Measurements from ENCODE around the gene DYNC1LI1.

The DYNC1LI1 gene

GRCh38 chr3:32502946-32503286 lies 67.7 kb downstream of the DYNC1LI1 start:
- DNase-seq (ENCODE audit: low read depth), result no peak
- peak overlapping the region; percentile 83 for H3K4me3 ChIP-seq (ENCODE audit: control insufficient read depth, low read depth, low read length)
- TF ChIP-seq CTCF (conservative IDR thresholded peaks at IDR 0.05; ENCODE audit: control insufficient read depth, insufficient read depth, low read depth, low read length), result no peak

- DNase-seq (ENCODE audit: low read depth), result peak; percentile 72
- TF ChIP-seq CTCF (conservative IDR thresholded peaks at IDR 0.05; ENCODE audit: control insufficient read depth, insufficient read depth, low read depth, low read length), result no peak
- H3K4me3 ChIP-seq (ENCODE audit: control insufficient read depth, low read depth, low read length), result peak within 1 kb of the TSS; percentile 83
Measured at GRCh38 chr3:32502118-32502945, 68.3 kb downstream of the DYNC1LI1 start, which contains the start of gene CMTM6. Gene CMTM6 (minus strand): TSS chr3:32502852. CDS start chr3:32502745, 107 bp downstream.

- no peak for DNase-seq (ENCODE audit: low read depth)
- no peak for TF ChIP-seq CTCF (conservative IDR thresholded peaks at IDR 0.05; ENCODE audit: control insufficient read depth, insufficient read depth, low read depth, low read length)
- peak overlapping the region; percentile 83 for H3K4me3 ChIP-seq (ENCODE audit: control insufficient read depth, low read depth, low read length)
Measured at GRCh38 chr3:32501783-32502117, 68.9 kb downstream of the DYNC1LI1 start.

GRCh38 chr3:32500880-32501782 lies 69.5 kb downstream of the DYNC1LI1 start:
- no peak for DNase-seq (ENCODE audit: low read depth)
- TF ChIP-seq CTCF (conservative IDR thresholded peaks at IDR 0.05; ENCODE audit: control insufficient read depth, insufficient read depth, low read depth, low read length), result no peak
- H3K4me3 ChIP-seq (ENCODE audit: control insufficient read depth, low read depth, low read length), result peak overlapping the region; percentile 83

GRCh38 chr3:32500231-32500630 lies 70.4 kb downstream of the DYNC1LI1 start:
- no peak overlapping the region for H3K4me3 ChIP-seq (ENCODE audit: control insufficient read depth, low read depth, low read length)
- DNase-seq (ENCODE audit: low read depth), result no peak
- TF ChIP-seq CTCF (conservative IDR thresholded peaks at IDR 0.05; ENCODE audit: control insufficient read depth, insufficient read depth, low read depth, low read length), result no peak

GRCh38 chr3:32499585-32499984 lies 71.1 kb downstream of the DYNC1LI1 start:
- no peak for TF ChIP-seq CTCF (conservative IDR thresholded peaks at IDR 0.05; ENCODE audit: control insufficient read depth, insufficient read depth, low read depth, low read length)
- no peak for DNase-seq (ENCODE audit: low read depth)
- H3K4me3 ChIP-seq (ENCODE audit: control insufficient read depth, low read depth, low read length), result no peak overlapping the region

Data from fibroblast of mammary gland (primary cell).